Stimulated activated CD8-positive, alpha-beta memory T cell treated with anti-CD3 and anti-CD28 coated beads, Interleukin-4, amount 100 ng/mL, for 1 hour (primary cell): ENCODE data around the gene TNS4.

Source experiments
- DNase-seq, 2 donors: peaks; one replicate each; pipeline ENCODE4 v3.0.0-alpha.2; 2020; ENCODE audit warnings: low read depth in 2 of 2, low spot score in 1 of 2

The TNS4 gene

DNA sequence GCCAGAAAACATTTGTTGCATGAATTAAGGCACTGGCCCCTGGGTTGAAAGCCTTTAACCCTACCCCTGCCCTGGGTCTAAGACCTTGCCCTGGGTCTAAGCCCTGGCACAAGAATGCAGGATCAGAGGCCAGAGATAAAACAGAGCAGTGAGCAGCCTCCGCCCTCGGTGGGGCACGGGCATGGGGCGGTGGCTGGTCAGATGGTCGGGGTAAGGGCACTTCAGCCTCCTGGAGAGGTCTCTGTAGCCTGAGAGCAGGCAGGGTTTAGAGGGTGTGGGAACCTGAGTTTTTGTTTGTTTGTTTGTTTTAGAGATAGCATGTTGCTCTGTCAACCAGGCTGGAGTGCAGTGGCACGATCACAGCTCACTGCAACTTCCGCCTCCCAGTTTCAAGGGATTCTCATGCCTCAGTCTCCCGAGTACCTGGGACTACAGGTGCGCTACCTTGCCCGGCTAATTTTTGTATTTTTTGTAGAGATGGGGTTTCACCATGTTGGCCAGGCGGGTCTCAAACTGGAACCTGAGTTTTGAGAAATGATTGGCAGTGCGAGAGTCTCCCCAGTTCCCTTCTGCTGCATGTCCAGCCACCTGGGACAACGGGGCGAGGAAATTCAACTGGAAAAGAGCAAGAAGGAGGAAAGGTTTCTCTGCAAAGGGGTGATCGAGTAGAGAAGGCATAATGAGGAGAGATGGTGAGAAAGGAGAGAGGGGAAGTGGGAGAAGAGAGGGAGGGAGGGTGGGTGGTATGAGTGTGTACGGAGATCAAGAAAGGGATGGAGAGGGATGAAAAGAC lies 27.7 kb downstream of the TNS4 start:
- no peak for DNase-seq

DNA sequence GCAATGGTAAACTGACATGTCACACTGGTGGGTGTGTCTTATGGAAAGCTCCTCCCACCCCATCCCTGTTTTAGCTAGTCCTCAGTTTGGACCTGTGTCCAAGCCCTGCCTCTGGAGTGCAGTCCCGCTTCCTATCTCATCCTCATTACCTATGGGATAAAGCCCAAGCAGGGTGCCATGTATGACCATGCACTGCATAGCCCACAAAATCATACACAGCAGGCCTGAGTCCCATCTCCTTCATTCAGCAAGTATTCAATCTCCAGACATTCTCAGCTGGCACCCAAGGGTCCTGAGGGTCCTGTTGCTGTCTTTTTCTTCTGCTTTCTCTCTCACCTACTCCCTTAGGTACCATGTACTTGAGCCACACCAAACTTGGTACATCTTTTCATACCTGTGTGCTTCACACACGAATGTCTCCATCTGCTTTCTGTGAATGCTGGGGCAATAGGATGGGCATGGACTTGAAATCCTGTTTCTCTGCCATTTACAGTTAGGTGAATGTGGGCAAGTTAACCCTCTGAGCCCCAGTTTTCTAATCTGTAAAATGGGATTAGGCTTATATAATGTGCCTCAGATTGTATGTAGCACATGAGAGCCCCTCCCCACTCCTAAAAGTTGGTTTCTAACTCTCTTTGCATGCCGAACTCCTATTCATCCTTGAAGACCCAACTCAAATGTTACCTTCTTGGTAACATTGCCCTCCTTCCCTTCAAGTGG lies 28.5 kb downstream of the TNS4 start:
- DNase-seq: no peak

DNA sequence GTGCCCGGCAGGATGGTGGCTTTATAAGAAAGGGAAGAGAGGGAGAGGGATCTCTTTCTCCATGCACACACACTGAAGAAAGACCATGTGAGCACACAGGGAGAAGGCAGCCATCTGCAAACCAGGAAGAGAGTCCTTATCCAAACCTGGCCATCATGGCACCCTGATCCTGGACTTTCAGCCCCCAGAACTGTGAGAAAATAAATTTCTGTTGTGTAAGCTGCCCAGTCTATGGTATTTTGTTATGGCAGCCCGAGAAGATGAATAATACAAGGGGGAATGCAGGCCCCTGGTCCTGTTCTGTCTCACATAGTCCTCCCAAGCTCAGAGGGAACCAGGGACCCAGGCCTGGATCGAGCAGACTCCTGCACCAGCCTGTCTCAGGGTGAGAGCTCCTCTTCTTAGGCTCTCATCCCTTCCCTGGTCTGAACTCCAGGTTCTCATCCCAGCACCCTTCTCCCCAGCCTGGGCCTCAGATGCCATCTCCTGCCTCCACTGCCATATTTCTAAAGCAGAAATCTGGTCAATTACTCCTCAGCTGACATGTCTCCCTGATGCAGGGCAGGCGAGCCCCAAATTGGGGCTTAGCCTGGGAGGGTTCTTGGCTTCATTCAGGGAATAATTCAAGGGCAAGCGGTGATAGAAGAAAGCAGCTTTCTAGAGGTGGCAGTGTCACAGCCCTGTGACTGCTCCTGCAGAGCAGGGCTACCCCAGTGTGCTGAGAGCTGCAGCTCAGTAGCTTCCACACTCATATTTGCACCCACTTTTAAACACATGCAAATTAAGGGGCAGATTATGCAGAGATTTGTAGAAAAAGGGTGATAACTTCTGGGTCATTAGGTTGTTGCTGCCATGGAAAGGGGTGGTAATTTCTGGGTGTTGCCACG lies 29.3 kb downstream of the TNS4 start:
- no peak for DNase-seq

DNA sequence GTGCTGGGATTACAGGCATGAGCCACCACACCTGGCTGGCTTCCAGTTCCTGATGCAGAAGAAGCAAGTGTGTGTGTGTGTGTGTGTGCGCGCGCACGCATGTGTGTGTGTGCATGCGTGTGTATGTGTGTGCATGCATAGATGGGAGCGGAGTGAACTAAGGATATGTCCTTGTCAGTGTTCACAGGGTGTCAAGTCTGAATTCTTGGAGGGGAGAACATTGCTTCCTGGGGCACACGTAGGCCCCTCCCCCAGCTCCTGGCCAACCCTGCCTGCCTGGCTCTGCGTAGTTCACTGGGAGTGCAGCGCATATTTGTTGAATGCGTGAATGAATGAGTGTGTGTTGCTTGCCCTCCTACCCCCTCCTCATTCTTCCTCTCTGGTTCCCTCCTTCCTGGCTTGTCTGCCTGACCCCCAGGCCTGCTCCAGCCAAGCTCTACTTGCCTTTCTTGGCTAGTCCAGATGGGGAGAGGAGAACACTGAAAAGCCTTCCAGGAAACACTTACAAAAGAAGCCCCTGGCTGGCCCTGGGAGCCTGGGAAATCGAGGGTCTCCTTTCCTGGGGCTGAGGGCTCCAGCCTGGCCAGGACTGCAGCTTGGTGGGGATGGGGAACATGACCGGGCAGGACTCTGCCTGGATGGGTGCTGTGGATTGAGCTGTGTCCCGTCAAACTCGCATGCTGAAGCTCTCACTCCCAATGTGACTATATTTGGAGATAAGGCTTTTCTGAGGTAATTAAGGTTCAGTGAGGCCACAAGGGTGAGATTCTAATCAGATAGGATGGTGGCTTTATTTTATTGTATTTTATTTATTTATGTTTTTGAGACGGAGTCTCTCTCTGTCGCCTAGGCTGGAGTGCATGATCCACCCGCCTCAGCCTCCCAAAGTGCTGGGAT lies 30.2 kb downstream of the TNS4 start:
- DNase-seq: no peak

DNA sequence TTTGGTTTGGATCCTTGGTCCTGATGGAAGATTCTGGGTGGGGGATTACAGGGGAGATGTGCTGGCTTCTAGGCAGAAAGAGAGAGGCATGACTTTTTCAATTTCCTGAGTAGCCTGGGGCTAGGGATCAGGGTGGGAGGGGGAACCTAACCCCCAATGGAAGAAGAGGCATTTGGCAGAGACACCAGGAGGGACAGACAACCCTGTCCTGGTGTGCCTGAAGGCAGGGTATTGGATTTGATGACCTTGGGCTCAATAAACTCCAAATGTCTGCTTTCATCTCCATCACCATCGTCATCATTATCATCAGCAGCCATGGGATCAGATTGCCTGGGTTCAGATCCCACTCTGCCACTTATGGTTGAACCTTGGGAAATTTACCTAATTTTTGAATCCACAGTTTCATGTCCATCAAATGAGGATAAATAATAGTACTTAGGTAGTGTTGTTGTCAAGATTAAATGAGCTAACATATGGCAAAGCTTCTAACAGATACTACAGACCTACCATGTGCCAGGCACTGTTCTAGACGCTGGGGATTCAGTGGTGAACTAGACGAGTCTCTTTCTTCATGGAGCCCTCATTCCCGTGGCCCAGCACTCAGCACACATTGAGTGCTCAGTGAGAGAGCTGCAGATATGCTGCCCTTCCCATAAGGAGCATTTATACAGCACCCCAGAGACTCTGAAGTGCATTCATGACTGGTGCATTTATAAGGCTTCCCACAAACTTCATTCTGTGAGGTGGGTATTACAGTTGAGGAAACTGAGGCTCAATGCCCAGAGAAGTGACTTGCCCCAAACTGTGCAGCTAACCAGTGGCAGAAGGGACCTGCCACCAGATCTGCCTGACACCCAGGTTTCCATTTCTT lies 31.4 kb downstream of the TNS4 start:
- DNase-seq: no peak

DNA sequence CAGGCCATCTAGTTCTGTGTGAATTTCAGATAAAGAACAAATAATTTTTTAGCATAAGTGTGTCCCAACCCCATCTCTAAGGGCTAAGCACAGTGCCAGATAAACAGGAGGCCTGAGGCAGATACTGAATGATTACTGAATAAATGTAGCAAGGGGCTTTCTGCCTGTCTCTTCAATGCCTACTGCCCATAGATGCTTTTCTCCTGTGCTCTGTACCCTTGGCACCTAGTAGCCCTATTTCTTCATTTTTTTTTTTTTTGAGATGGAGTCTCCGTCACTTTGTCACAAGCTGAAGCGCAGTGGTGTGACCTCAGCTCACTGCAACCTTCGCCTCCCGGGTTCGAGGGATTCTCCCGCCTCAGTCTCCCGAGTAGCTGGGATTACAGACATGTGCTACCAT lies 32.9 kb downstream of the TNS4 start:
- no peak for DNase-seq

DNA sequence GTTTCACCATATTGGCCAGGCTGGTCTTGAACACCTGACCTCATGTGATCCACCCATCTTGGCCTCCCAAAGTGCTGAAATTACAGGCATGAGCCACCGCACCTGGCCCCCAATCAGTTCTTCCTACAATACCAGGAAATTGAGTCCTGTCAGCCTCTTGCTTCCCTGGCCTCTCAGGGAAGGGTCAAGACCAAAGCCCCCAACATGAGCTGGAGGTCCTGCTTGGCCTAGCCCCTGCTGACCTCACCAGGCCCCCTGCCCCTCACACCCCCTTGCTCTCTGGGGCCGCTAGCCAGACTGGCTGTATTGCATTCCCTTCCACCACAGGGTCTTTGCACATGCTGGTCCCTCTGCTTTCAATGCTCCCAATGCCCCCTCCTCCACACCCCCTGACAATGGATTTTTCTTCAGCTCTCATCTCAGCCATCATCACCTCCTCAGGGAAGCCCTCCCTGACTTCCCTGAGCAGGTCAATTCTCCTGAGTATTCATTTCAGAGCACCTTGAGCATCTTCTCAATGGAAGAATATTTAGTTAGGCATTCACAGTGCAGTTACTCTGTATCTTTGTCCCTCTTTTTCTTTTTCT lies 34.0 kb downstream of the TNS4 start:
- no peak for DNase-seq

DNA sequence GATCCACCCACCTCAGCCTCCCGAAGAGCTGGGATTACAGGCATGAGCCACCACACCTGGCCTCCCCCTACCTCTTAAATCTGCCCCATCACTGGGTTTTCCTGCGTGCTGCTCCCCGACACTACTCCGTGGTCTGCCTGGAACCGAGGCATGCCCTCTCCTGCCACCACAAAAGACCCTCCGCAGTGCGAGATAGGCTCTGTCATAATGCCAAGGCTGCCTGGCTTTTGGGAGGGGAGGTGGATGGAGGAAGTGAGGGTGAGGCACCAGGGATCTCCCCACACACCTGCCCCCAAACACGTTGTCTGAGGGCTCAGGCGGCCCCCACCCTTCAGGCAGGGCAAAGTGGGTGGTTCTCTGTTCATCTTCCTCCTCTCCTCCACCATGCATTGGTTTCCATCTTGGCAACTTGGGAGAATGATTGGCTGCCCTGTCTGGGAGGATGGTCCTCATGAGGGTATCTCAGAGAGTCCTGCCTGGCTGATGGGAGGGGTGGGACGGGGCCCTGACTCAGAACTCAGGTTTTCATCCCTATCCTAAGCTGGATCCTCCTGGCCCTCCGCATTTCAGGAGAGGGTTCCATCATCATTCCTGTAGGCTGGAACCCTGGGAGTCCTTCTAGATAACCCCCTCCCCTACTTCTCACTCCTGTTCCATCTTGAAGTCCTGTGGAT lies 35.0 kb downstream of the TNS4 start:
- DNase-seq: no peak

DNA sequence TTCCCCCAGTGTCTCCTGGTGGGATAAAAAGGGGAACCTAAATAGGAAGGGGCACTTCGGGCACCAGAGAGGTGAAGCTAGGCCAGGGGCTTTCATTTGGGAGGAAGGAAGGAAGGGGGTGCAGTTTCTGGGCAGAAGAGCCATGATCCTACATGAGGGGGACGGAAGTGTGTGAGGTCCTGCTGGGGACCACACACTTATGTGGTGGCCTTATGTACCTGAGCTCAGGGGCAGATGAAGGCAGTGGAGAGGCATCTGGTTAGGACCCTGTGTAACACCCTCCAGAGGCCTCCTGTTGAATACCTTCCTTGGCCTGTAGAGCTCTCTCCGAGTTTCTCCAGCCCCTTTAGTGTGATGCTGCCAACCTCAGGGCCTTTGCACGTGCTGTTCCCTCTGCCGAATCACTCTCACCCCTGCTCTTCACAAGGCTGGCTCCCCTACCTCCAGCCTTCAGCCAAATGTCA lies 37.0 kb downstream of the TNS4 start:
- no peak for DNase-seq

DNA sequence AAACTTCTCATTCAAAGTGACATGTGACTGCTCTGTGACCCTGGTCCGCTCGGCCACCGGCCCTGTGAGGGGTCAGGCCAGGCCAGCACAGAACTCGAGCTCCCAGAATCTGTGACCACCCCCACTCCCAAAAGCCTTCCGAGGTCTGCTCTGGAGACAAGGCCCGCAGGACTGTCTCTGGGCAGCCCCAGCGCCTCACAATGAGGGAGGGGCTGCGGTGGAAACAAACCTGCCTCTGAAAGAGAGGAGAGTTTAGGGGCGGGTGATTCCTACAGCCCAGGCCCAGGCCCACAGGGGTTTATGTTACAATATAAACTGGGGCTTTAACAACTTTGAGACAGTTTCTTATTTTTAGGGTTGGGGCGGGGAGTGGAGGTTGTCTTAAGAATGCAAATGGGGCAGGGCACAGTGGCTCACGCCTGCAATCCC lies 38.3 kb downstream of the TNS4 start:
- DNase-seq: no peak

DNA sequence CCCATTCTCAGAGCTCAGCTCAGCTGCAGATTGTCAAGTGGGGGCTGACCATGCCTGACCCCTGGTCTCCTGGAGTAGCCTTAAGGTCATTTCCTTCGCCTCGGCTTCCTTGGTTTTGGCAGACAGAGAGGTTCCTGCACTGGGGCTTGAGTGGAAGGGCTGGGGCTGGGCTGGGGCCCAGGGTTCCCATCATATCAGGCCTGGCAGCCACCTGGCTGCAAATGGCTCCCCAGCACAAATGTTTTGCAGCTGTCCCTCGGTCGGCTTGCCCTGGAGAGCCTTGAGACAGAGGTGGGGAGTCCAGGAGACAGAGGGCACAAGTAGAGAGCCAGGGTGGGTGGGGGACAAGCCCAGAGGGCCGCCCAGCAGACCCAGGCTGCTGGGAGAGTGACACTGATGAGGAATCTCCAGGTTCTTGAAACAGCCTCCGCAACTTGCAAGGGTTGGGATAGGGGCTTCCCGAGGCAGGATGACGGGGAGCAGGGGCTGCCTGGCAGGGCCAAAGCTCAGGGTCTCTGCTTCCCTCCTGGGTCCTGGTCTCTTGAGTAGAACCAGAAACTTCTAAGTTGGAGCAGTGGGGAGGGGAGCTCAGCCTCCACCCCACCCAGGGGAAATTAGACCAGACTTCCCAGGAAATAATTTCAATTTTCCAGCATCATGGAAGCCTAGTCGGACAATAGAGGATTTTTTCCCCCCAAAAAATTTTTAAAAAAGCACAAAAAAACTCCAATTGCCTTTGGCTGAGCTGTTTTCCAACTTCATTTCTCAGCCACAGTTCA lies 38.9 kb downstream of the TNS4 start:
- DNase-seq: no peak

DNA sequence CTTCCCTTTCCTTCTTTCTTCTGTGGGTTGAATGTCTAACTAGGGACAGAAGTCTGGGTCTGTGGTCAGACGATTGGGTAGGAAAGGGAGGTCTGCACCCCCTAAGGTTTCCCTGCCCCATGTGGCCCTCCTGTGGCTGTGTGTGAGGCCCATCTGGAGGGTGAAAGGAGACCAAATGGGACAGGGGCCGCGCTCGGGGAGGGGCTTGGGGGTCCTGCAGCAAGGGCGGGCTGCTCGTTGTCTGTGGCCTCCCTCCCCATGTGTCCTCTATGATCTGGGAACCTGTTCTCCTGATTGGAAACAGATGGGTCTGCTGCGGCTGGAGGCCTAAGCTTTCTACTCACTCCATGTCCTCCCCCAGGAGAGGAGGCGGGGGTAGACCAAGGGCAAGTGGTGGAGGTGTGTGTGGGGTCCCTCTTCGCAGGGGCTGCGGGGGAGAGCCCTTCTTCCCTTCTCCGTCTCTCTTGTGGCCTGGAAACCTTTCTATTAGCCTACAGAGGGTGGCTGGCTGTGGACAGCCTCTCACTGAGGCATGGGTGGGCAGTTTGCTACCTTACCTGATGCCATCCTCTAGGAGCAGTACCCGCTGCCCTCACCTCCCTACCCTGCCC lies 39.6 kb downstream of the TNS4 start:
- no peak for DNase-seq

DNA sequence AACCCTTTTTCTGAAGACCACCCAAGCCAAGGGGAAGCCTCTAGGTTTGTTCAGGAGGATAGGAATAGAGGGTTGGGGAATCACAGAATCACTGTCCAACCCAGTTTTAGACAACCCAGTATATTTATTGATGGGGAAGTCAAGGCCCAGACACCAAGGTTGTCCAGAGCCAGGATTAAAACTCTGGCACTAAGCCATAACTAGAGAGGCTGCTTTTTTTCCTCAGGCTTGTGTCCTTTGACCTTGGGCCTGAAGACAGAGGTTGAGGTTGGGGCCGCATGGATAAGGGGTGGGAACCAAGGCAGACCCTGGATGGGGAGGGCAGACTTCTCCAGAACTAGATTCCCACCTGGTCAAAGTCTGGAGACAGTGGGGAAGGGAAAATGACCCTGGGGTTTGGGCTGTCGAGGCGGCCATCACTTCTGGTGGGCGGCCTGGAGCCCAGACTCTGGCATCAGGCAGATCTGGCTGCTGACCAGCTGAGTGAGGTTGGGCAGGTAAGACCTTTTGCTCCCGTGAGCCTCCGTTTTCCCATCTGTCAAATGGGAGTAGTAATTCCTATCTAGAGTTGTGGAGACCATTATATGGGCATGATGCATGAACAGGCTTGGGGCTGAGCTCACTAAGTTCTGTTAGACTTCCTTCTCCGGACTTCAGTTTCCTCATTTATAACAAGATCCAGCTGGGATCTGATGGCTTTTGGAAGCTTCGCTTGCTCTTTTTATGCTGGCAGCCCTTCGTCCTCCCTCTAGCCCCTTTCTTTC lies 40.3 kb downstream of the TNS4 start:
- no peak for DNase-seq

DNA sequence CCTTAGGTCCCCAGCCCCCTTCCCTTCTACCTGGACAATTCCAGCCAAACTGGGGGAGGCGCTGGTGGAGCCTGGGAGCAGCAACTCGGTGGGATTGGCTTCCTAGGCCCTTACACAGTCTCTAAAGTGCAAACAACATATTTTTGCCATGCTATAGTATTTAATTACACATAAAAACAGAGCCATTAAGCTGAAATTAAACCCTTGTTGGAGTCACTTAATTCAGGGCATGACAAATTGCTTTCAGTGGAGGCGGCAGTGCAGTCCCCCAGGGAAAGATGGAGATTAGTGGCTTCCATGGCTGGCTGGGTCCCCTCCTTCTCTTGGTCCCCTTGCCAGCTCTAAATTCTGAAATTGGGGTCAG lies 40.8 kb downstream of the TNS4 start:
- no peak for DNase-seq

DNA sequence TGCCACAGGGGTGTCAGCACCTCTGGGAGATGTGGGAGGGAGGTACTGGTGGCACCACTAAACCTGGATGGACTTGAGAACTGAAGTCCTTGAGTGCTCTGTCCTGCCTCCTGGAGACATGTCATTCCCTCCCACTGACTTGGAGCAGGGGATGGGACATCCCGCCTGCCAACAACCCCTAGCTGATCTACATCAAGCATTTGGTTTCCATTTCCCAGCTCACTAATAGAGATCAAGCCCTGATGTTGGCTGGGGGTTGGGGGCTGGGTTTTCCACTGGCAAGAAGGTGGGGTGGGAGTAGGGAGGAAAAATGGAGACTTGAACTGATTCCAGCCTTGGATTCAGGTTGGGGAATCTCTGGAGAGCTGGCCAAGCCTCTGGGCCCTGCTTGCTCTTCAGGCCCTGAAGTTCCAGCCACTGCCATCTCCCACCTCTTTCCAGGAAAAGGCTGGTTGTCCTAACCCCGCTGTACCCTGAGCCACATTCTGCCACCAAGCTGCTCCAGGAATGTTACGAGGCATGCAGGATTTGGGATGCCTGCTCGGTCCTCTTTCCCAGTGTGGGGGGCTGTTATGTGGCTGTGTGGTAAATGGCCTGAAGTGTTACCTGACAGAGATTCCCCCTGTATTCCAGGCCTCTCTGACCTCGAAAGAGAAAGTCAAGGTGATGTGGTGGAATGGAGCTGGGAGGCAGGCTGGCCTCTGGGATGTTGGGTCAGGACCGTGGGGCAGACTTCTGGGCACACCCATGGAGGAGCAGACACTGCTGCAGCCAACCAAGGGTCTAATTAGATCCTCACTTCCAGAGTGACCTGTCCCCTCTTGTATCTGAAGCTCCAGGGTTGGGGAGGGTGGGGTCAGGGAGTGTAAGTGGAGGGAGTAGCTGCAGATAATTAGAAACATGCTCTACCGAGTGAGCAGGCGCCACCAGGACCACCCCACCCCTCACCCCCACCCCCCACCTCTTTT lies 41.5 kb downstream of the TNS4 start:
- DNase-seq: no peak
